Activated CD8-positive, alpha-beta T cell treated with anti-CD3 and anti-CD28 coated beads for 36 hours (primary cell): ENCODE data around the gene SFXN2. TPM values are rescaled to one million over a fixed set of nuclear protein-coding genes. Genes with fewer than 3 reads are reported as not detected.

Experiments used
- ATAC-seq: fragments of 200-7000 bp; cut with Tn5 transposase; one replicate; pipeline ENCODE4 v1.10.0; 2021; ENCODE audit warnings: mild to moderate bottlenecking, moderate library complexity
- CTCF ChIA-PET: fragments of 350-600 bp; sonication (Branson Sonifier 250); formaldehyde crosslinking; loops from one replicate; lab custom pipeline; 2021; ENCODE audit warnings: antibody characterized with exemption; lab: Charles Lee
- POLR2A ChIA-PET: fragments of 350-600 bp; sonication (Branson Sonifier 250); formaldehyde crosslinking; loops from one replicate; lab custom pipeline; 2021; ENCODE audit warnings: antibody characterized with exemption; lab: Charles Lee
- DNase-seq: peaks from one replicate; pipeline ENCODE4 v3.0.0-alpha.2; 2020
- H3K27ac Mint-ChIP-seq: one replicate; pipeline ENCODE4 v1.8.0; 2021; ENCODE audit warnings: mild to moderate bottlenecking, mixed read lengths
- H3K27me3 Mint-ChIP-seq: one replicate; pipeline ENCODE4 v1.8.0; 2021; ENCODE audit warnings: mixed read lengths
- H3K36me3 Mint-ChIP-seq: one replicate; pipeline ENCODE4 v1.8.0; 2021; ENCODE audit warnings: low read depth, mixed read lengths
- H3K4me1 Mint-ChIP-seq: one replicate; pipeline ENCODE4 v1.8.0; 2021; ENCODE audit warnings: low read depth, mixed read lengths
- H3K4me3 Mint-ChIP-seq: one replicate; pipeline ENCODE4 v1.8.0; 2021; ENCODE audit warnings: mild to moderate bottlenecking, moderate library complexity, mixed read lengths
- H3K9me3 Mint-ChIP-seq: one replicate; pipeline ENCODE4 v1.8.0; 2021; ENCODE audit warnings: mixed read lengths
- CTCF ChIP-seq: fragments of 200-600 bp; IDR thresholded peaks from one replicate; pipeline ENCODE4 v1.8.0; 2022; ENCODE audit warnings: antibody characterized with exemption, mild to moderate bottlenecking
- intact Hi-C: fragments of 100-400 bp; cut with micrococcal nuclease; formaldehyde crosslinking; loops from one replicate; pipeline ENCODE4 v1.10.0; 2022
- total RNA-seq, 2 experiments: library from RNA; stranded (reverse); gene quantifications; one replicate each; pipeline ENCODE4 v1.2.3, GENCODE V29; 2021

Gene SFXN2
- total RNA-seq, 2 experiments from 2014 or later: 12.8 to 16.3 TPM

- Mint-ChIP-seq H3K4me3 (peak overlapping the region; percentile 5), H3K27me3 (no peaks in the 10 kb centered on the region), H3K4me1 (peaks cover 63% of the 10 kb centered on the region), H3K9me3 (no peaks in the 10 kb centered on the region), H3K27ac (peak overlapping the region; percentile 2), H3K36me3 (peaks cover 13% of the 10 kb centered on the region)
- DNase-seq: peak; percentile 56
- intact Hi-C loops: no loop called here
- TF ChIP-seq CTCF: no peak
- ATAC-seq: peak; percentile 67
- ChIA-PET CTCF (interaction anchor here (0.9 to 3.2 kb wide), 6 partner anchors 9 to 46 kb away, joined by 3 to 13 read pairs (median 4); no protein-coding TSS in a partner anchor), POLR2A (interaction anchor here (1.1 to 1.8 kb wide), 5 partner anchors 11 to 416 kb away, joined by 3 to 5 read pairs (median 4); no protein-coding TSS in a partner anchor)
These were observed 61.7 kb downstream of the SFXN2 start for GRCh38 chr10:102775935-102776669.

GRCh38 chr10:102776779-102777456, 62.5 kb downstream of the SFXN2 start:
- H3K4me1 Mint-ChIP-seq: peaks cover 65% of the 10 kb centered on the region
- ChIA-PET POLR2A (interaction anchor here (1.1 to 1.8 kb wide), 4 partner anchors 10 to 415 kb away, joined by 3 to 5 read pairs (median 4); no protein-coding TSS in a partner anchor), CTCF (interaction anchor here (1.2 to 3.2 kb wide), 4 partner anchors 13 to 47 kb away, joined by 4 to 13 read pairs (median 6); no protein-coding TSS in a partner anchor)
- no peak for TF ChIP-seq CTCF
- DNase-seq (peak; percentile 53), ATAC-seq (peak; percentile 59)
- peaks cover 13% of the 10 kb centered on the region for H3K36me3 Mint-ChIP-seq
- intact Hi-C loops: no loop called here
- H3K9me3 Mint-ChIP-seq: no peaks in the 10 kb centered on the region
- no peaks in the 10 kb centered on the region for H3K27me3 Mint-ChIP-seq
- H3K4me3 Mint-ChIP-seq: peak overlapping the region; percentile 14
- H3K27ac Mint-ChIP-seq: no peak overlapping the region

- POLR2A ChIA-PET: interaction anchor here (0.7 to 1.2 kb wide), 2 partner anchors 25 to 104 kb away, joined by 3 read pairs; no protein-coding TSS in a partner anchor
These were observed 63.4 kb downstream of the SFXN2 start for GRCh38 chr10:102777711-102778453.

GRCh38 chr10:102778781-102779180, 64.3 kb downstream of the SFXN2 start:
- peaks cover 66% of the 10 kb centered on the region for H3K4me1 Mint-ChIP-seq
- no peaks in the 10 kb centered on the region for H3K27me3 Mint-ChIP-seq
- POLR2A ChIA-PET: interaction anchor here (1.2 kb wide), 2 partner anchors 14 to 24 kb away, joined by 3 read pairs; no protein-coding TSS in a partner anchor
- H3K36me3 Mint-ChIP-seq: peaks cover 13% of the 10 kb centered on the region
- intact Hi-C loops: no loop called here
- ATAC-seq (no peak), DNase-seq (no peak)
- no peak overlapping the region for H3K27ac Mint-ChIP-seq
- CTCF ChIA-PET: interaction anchor here (3.2 kb wide), 1 partner anchor 26 kb away, joined by 13 read pairs; no protein-coding TSS in a partner anchor
- no peaks in the 10 kb centered on the region for H3K9me3 Mint-ChIP-seq
- H3K4me3 Mint-ChIP-seq: no peak overlapping the region
- TF ChIP-seq CTCF: no peak

More at GRCh38 chr10:102777711-102778453, 63.4 kb downstream of the SFXN2 start:
- TF ChIP-seq CTCF: no peak
- intact Hi-C loops: no loop called here
- Mint-ChIP-seq H3K36me3 (peaks cover 13% of the 10 kb centered on the region), H3K9me3 (no peaks in the 10 kb centered on the region), H3K4me3 (no peak overlapping the region), H3K27ac (peak overlapping the region; percentile 1), H3K4me1 (peaks cover 68% of the 10 kb centered on the region), H3K27me3 (no peaks in the 10 kb centered on the region)
- DNase-seq (no peak), ATAC-seq (no peak)
- CTCF ChIA-PET: interaction anchor here (1.6 to 3.2 kb wide), 2 partner anchors 13 to 25 kb away, joined by 6 to 13 read pairs; no protein-coding TSS in a partner anchor
